Measurements from ENCODE around the gene DAP.

- TF ChIP-seq POLR2A (IDR thresholded peaks at IDR 0.05; ENCODE audit: low read depth, low read length) (no peak), SMC3 (IDR thresholded peaks at IDR 0.05; ENCODE audit: low read depth, low read length) (no peak), RAD21 (IDR thresholded peaks at IDR 0.05; ENCODE audit: low read length) (peak; percentile 33), BHLHE40 (IDR thresholded peaks at IDR 0.05; ENCODE audit: low read depth, low read length) (no peak), MXI1 (IDR thresholded peaks at IDR 0.05; ENCODE audit: borderline replicate concordance, low read depth, low read length) (no peak)
- TF ChIP-seq, protein P1, sequence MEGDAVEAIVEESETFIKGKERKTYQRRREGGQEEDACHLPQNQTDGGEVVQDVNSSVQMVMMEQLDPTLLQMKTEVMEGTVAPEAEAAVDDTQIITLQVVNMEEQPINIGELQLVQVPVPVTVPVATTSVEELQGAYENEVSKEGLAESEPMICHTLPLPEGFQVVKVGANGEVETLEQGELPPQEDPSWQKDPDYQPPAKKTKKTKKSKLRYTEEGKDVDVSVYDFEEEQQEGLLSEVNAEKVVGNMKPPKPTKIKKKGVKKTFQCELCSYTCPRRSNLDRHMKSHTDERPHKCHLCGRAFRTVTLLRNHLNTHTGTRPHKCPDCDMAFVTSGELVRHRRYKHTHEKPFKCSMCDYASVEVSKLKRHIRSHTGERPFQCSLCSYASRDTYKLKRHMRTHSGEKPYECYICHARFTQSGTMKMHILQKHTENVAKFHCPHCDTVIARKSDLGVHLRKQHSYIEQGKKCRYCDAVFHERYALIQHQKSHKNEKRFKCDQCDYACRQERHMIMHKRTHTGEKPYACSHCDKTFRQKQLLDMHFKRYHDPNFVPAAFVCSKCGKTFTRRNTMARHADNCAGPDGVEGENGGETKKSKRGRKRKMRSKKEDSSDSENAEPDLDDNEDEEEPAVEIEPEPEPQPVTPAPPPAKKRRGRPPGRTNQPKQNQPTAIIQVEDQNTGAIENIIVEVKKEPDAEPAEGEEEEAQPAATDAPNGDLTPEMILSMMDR (conservative IDR thresholded peaks at IDR 0.05; ENCODE audit: low read depth, low read length), result peak; percentile 31; the same call in 1 of the 2 replicates
Observed at GRCh38 chr5:10689391-10690081, 71.5 kb downstream of the DAP start.
